ENCODE measurements around the gene RANBP9. TPM values are rescaled to one million over a fixed set of nuclear protein-coding genes. Genes with fewer than 3 reads are reported as not detected.

RANBP9 gene
- total RNA-seq, 1 donor from 2014 or later = 40.4 TPM

GRCh38 chr6:13660893-13661292, 50.7 kb downstream of the RANBP9 start:
- DNase-seq (ENCODE audit: extremely low spot score, unreplicated experiment) = no peak
- TF ChIP-seq CTCF (conservative IDR thresholded peaks at IDR 0.05) = no peak
- Mint-ChIP-seq H3K27me3 (no peaks in the 10 kb centered on the region), H3K4me1 (ENCODE audit: unreplicated experiment) (peaks cover 9% of the 10 kb centered on the region), H3K9me3 (no peaks in the 10 kb centered on the region), H3K36me3 (peaks cover 5% of the 10 kb centered on the region), H3K27ac (no peak overlapping the region), H3K4me3 (no peak overlapping the region)

GRCh38 chr6:13660273-13660672, 51.4 kb downstream of the RANBP9 start:
- H3K27me3 Mint-ChIP-seq = no peaks in the 10 kb centered on the region

GRCh38 chr6:13655700-13656099, 55.9 kb downstream of the RANBP9 start:
- Mint-ChIP-seq H3K4me3 (no peak overlapping the region), H3K4me1 (ENCODE audit: unreplicated experiment) (no peaks in the 10 kb centered on the region), H3K27ac (no peak overlapping the region), H3K27me3 (no peaks in the 10 kb centered on the region), H3K36me3 (peaks cover 10% of the 10 kb centered on the region), H3K9me3 (no peaks in the 10 kb centered on the region)
- no peak for TF ChIP-seq CTCF (conservative IDR thresholded peaks at IDR 0.05)
- no peak for DNase-seq (ENCODE audit: extremely low spot score, unreplicated experiment)

More at GRCh38 chr6:13660273-13660672, 51.4 kb downstream of the RANBP9 start:
- peak overlapping the region; percentile 22 for H3K27ac Mint-ChIP-seq
- no peak overlapping the region for H3K4me3 Mint-ChIP-seq
- peaks cover 5% of the 10 kb centered on the region for H3K4me1 Mint-ChIP-seq (ENCODE audit: unreplicated experiment)
- TF ChIP-seq CTCF (conservative IDR thresholded peaks at IDR 0.05) = no peak
- no peak for DNase-seq (ENCODE audit: extremely low spot score, unreplicated experiment)
- H3K36me3 Mint-ChIP-seq = peaks cover 3% of the 10 kb centered on the region
- no peaks in the 10 kb centered on the region for H3K9me3 Mint-ChIP-seq

GRCh38 chr6:13654496-13654895, 57.1 kb downstream of the RANBP9 start:
- no peaks in the 10 kb centered on the region for H3K9me3 Mint-ChIP-seq
- DNase-seq (ENCODE audit: extremely low spot score, unreplicated experiment) = no peak

GRCh38 chr6:13653296-13653695, 58.3 kb downstream of the RANBP9 start:
- DNase-seq (ENCODE audit: extremely low spot score, unreplicated experiment) = no peak
- Mint-ChIP-seq H3K9me3 (no peaks in the 10 kb centered on the region), H3K4me3 (no peak overlapping the region), H3K36me3 (peaks cover 19% of the 10 kb centered on the region), H3K27me3 (no peaks in the 10 kb centered on the region), H3K27ac (no peak overlapping the region), H3K4me1 (ENCODE audit: unreplicated experiment) (peaks cover 8% of the 10 kb centered on the region)
- TF ChIP-seq CTCF (conservative IDR thresholded peaks at IDR 0.05) = no peak

More at GRCh38 chr6:13654496-13654895, 57.1 kb downstream of the RANBP9 start:
- Mint-ChIP-seq H3K36me3 (peaks cover 12% of the 10 kb centered on the region), H3K27ac (no peak overlapping the region), H3K4me1 (ENCODE audit: unreplicated experiment) (peaks cover 2% of the 10 kb centered on the region), H3K4me3 (no peak overlapping the region), H3K27me3 (no peaks in the 10 kb centered on the region)
- no peak for TF ChIP-seq CTCF (conservative IDR thresholded peaks at IDR 0.05)

- Mint-ChIP-seq H3K27me3 (no peaks in the 10 kb centered on the region), H3K27ac (peak overlapping the region; percentile 63), H3K4me3 (peak overlapping the region; percentile 0), H3K36me3 (peaks cover 15% of the 10 kb centered on the region), H3K9me3 (no peaks in the 10 kb centered on the region), H3K4me1 (ENCODE audit: unreplicated experiment) (peaks cover 8% of the 10 kb centered on the region)
- no peak for DNase-seq (ENCODE audit: extremely low spot score, unreplicated experiment)
- TF ChIP-seq CTCF (conservative IDR thresholded peaks at IDR 0.05) = no peak
Observed at GRCh38 chr6:13649393-13649792, 62.2 kb downstream of the RANBP9 start.
